OCI-LY7 (cell line): Measurements from ENCODE around the gene ZNF474. TPM values are rescaled to one million over a fixed set of nuclear protein-coding genes. Genes with fewer than 3 reads are reported as not detected.

ENCODE experiments used
- BruUV-seq: library from RNA; stranded (reverse); fragments of 400-500 nt; replicated peaks from 2 replicates; lab custom pipeline; 2021; lab: Mats Ljungman, UMichigan
- CTCF ChIA-PET: fragments of 300-600 bp; sonication (Branson Sonifier 250); formaldehyde crosslinking; loops from one replicate; lab custom pipeline; 2022; ENCODE audit warnings: antibody characterized with exemption; ENCODE audit not compliant: unreplicated experiment; lab: Charles Lee
- POLR2A ChIA-PET: fragments of 300-600 bp; sonication (Branson Sonifier 250); formaldehyde crosslinking; loops from one replicate; lab custom pipeline; 2022; ENCODE audit warnings: antibody characterized with exemption; lab: Charles Lee
- DNase-seq: peaks from one replicate; pipeline ENCODE4 v3.0.0-alpha.2; 2015; ENCODE audit warnings: low spot score
- H2AFZ ChIP-seq: fragments of 200-600 bp; sonication (generic), shearing (Covaris generic); 2 replicates; pipeline ENCODE4 v1.6.1; 2014; ENCODE audit warnings: mild to moderate bottlenecking, antibody characterized with exemption, low read length, moderate library complexity
- H3K27ac ChIP-seq: fragments of 200-600 bp; sonication (generic); 2 replicates; pipeline ENCODE4 v1.5.1; 2014; ENCODE audit warnings: mixed run types, low read depth, mild to moderate bottlenecking, moderate library complexity, low read length, inconsistent platforms; ENCODE audit not compliant: poor library complexity, severe bottlenecking
- H3K36me3 ChIP-seq: fragments of 200-600 bp; sonication (generic); 2 replicates; pipeline ENCODE4 v1.6.1; 2014; ENCODE audit warnings: mild to moderate bottlenecking, antibody characterized with exemption, low read length, moderate library complexity, mixed read lengths; ENCODE audit not compliant: insufficient read depth
- H3K4me1 ChIP-seq: fragments of 200-600 bp; sonication (generic); 2 replicates; pipeline ENCODE4 v1.5.1; 2014; ENCODE audit warnings: mild to moderate bottlenecking, low read length; ENCODE audit not compliant: insufficient read depth, poor library complexity, severe bottlenecking
- H3K4me2 ChIP-seq: fragments of 200-600 bp; sonication (generic); 2 replicates; pipeline ENCODE4 v1.6.1; 2014; ENCODE audit warnings: mild to moderate bottlenecking, low read length
- H3K4me3 ChIP-seq: fragments of 200-600 bp; sonication (generic); 2 replicates; pipeline ENCODE4 v1.5.1; 2014; ENCODE audit warnings: mild to moderate bottlenecking, low read depth, low read length; ENCODE audit not compliant: poor library complexity, severe bottlenecking
- H3K79me2 ChIP-seq: fragments of 200-600 bp; sonication (generic); 2 replicates; pipeline ENCODE4 v1.6.1; 2016; ENCODE audit warnings: low read depth, mild to moderate bottlenecking, low read length, moderate library complexity, mixed read lengths; ENCODE audit not compliant: insufficient read depth
- H3K9me2 ChIP-seq: fragments of 200-600 bp; sonication (generic); 2 replicates; pipeline ENCODE4 v1.6.1; 2016; ENCODE audit warnings: mild to moderate bottlenecking, low read length, mixed read lengths; ENCODE audit not compliant: insufficient read depth
- H3K9me3 ChIP-seq: fragments of 200-600 bp; sonication (generic); 2 replicates; pipeline ENCODE4 v1.6.1; 2014; ENCODE audit warnings: mild to moderate bottlenecking, mixed run types, low read length, mixed read lengths
- H4K20me1 ChIP-seq: fragments of 200-600 bp; sonication (generic); 2 replicates; pipeline ENCODE4 v1.6.1; 2014; ENCODE audit warnings: mild to moderate bottlenecking, antibody characterized with exemption, low read length, moderate library complexity, mixed read lengths; ENCODE audit not compliant: insufficient read depth
- CTCF ChIP-seq: fragments of 200-600 bp; sonication (generic); conservative IDR thresholded peaks from 2 replicates; pipeline ENCODE4 v1.5.1; 2014; ENCODE audit warnings: mild to moderate bottlenecking, antibody characterized with exemption, low read length, moderate library complexity, mixed read lengths
- EZH2phosphoT487 ChIP-seq: fragments of 200-600 bp; sonication (generic); IDR thresholded peaks from 2 replicates; pipeline ENCODE4 v1.6.1; 2018; ENCODE audit warnings: low read depth, borderline replicate concordance, mild to moderate bottlenecking, mixed run types, antibody characterized with exemption, low read length, moderate library complexity, mixed read lengths
- intact Hi-C: fragments of 100-400 bp; cut with micrococcal nuclease; formaldehyde crosslinking; loops from one replicate; pipeline ENCODE4 v1.10.0; 2022; ENCODE audit not compliant: unreplicated experiment
- total RNA-seq, 2 experiments: library from RNA; depleted of rRNA in 1 of 2; stranded (reverse); fragments of >200 nt in 1 of 2; shearing (Covaris generic) in 1 of 2; gene quantifications; 2 replicates each; pipeline ENCODE4 v1.2.3, GENCODE V29; 2014 to 2022

Gene ZNF474
- total RNA-seq, 2 experiments from 2014 or later = not detected

GRCh38 chr5:122183098-122183787 lies 53.9 kb downstream of the ZNF474 start:
- H3K4me2 ChIP-seq = no peak overlapping the region
- no peak for DNase-seq
- no peak overlapping the region for H3K4me3 ChIP-seq
- BruUV-seq = no TSS peak
- H2AFZ ChIP-seq = no peak overlapping the region
- TF ChIP-seq CTCF (no peak), EZH2phosphoT487 (no peak)
- no peaks in the 10 kb centered on the region for H3K79me2 ChIP-seq
- no peaks in the 10 kb centered on the region for H3K9me3 ChIP-seq
- no peaks in the 10 kb centered on the region for H3K36me3 ChIP-seq
- H3K9me2 ChIP-seq = no peaks in the 10 kb centered on the region
- POLR2A ChIA-PET = no interaction called here
- H3K27ac ChIP-seq = no peak overlapping the region
- no peaks in the 10 kb centered on the region for H4K20me1 ChIP-seq
- H3K4me1 ChIP-seq = no peaks in the 10 kb centered on the region
- intact Hi-C loops = no loop called here
- CTCF ChIA-PET = no interaction called here

GRCh38 chr5:122183788-122184170 lies 54.4 kb downstream of the ZNF474 start:
- Histone ChIP-seq H4K20me1 (no peaks in the 10 kb centered on the region), H3K79me2 (no peaks in the 10 kb centered on the region), H3K4me3 (no peak overlapping the region), H3K27ac (no peak overlapping the region), H2AFZ (no peak overlapping the region), H3K4me1 (no peaks in the 10 kb centered on the region), H3K36me3 (no peaks in the 10 kb centered on the region), H3K4me2 (no peak overlapping the region), H3K9me3 (no peaks in the 10 kb centered on the region), H3K9me2 (no peaks in the 10 kb centered on the region)
- intact Hi-C loops = no loop called here
- ChIA-PET CTCF (no interaction called here), POLR2A (no interaction called here)
- TF ChIP-seq CTCF (no peak), EZH2phosphoT487 (no peak)
- BruUV-seq = no TSS peak
- DNase-seq = no peak

GRCh38 chr5:122184676-122185255 lies 55.4 kb downstream of the ZNF474 start:
- TF ChIP-seq EZH2phosphoT487 (no peak), CTCF (no peak)
- CTCF ChIA-PET = no interaction called here
- Histone ChIP-seq H3K9me3 (no peaks in the 10 kb centered on the region), H3K9me2 (no peaks in the 10 kb centered on the region), H2AFZ (no peak overlapping the region), H3K4me1 (no peaks in the 10 kb centered on the region), H3K36me3 (no peaks in the 10 kb centered on the region), H3K27ac (no peak overlapping the region), H4K20me1 (no peaks in the 10 kb centered on the region), H3K4me2 (no peak overlapping the region), H3K4me3 (no peak overlapping the region), H3K79me2 (no peaks in the 10 kb centered on the region)
- POLR2A ChIA-PET = no interaction called here
- intact Hi-C loops = no loop called here
- no peak for DNase-seq
- BruUV-seq = no TSS peak
